HCT116 (cell line): ENCODE data around the gene OR5J2.

Experiments
- CTCF ChIP-seq, 3 experiments: fragments of 200-600 bp in 1 of 3; sonication (generic) in 1 of 3; IDR thresholded peaks in 2 of 3; conservative IDR thresholded peaks in 1 of 3; 2 replicates each; pipeline ENCODE4 v1.5.1; 2012 to 2017; ENCODE audit warnings: low read depth in 2 of 3, low read length in 2 of 3, antibody characterized with exemption in 1 of 3, borderline replicate concordance in 1 of 3, control low read depth in 1 of 3, mild to moderate bottlenecking in 1 of 3, mixed read lengths in 1 of 3, mixed run types in 1 of 3, moderate library complexity in 1 of 3; ENCODE audit not compliant: insufficient read depth in 1 of 3
- FOSL1 ChIP-seq: IDR thresholded peaks from 2 replicates; pipeline ENCODE4 v1.6.1; 2012; ENCODE audit warnings: low read depth
- JUND ChIP-seq: IDR thresholded peaks from 2 replicates; pipeline ENCODE4 v1.6.1; 2012

- TF ChIP-seq CTCF (IDR thresholded peaks at IDR 0.05 in 2 of 3, conservative IDR thresholded peaks at IDR 0.05 in 1 of 3; ENCODE audit: borderline replicate concordance in 1 of 3, insufficient read depth in 1 of 3, low read depth in 2 of 3, low read length in 2 of 3) (no peak), FOSL1 (no peak), JUND (no peak)
These were observed 12.6 kb upstream of the OR5J2 start for GRCh38 chr11:56163804-56164203.
